Loucy (cell line): Measurements from ENCODE around the gene TMEM201.

ENCODE experiments used
- CTCF ChIP-seq: fragments of 200-600 bp; sonication (generic); conservative IDR thresholded peaks from 2 replicates; pipeline ENCODE4 v1.5.1; 2014; ENCODE audit warnings: mild to moderate bottlenecking, antibody characterized with exemption, low read length
- EZH2phosphoT487 ChIP-seq: fragments of 200-600 bp; IDR thresholded peaks from 2 replicates; pipeline ENCODE4 v1.6.1; 2018; ENCODE audit warnings: antibody characterized with exemption, mild to moderate bottlenecking, moderate library complexity, borderline replicate concordance

GRCh38 chr1:9606458-9606857 lies 17.7 kb downstream of the TMEM201 start:
- TF ChIP-seq EZH2phosphoT487 (no peak), CTCF (no peak)
